Measurements from ENCODE around the gene PRSS36. TPM values are rescaled to one million over a fixed set of nuclear protein-coding genes. Genes with fewer than 3 reads are reported as not detected.

PRSS36 gene
- total and polyA plus RNA-seq, 9 of the 15 experiments (the other 6 are each of a cell fraction or from before 2014, with no cell fraction given), result 0.09 to 1.2 (median 0.54) TPM; not detected in 2

DNA sequence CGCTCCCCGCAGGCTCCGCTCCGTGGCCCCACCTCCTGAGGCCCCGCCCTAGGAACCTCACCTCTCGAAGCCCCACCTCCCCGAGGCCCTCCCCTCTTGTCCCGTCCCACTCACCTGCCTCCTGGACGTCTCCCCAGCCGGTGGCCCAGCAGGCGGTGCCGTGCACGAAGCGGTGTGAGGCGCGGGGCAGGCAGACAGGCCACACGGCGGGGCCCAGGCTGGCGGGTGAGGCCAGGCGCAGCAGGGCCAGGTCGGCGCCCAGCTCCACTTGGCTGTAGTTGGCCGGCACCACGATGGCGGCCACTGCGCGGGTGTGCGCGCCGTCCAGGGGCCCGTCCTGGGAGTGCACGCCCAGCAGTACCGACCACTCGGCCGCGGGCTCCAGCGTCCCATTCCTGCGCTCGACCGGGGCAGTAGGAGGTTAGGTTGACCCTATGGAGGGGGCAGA lies 1.6 kb downstream of the PRSS36 start (continued):
- TF ChIP-seq, protein P1, sequence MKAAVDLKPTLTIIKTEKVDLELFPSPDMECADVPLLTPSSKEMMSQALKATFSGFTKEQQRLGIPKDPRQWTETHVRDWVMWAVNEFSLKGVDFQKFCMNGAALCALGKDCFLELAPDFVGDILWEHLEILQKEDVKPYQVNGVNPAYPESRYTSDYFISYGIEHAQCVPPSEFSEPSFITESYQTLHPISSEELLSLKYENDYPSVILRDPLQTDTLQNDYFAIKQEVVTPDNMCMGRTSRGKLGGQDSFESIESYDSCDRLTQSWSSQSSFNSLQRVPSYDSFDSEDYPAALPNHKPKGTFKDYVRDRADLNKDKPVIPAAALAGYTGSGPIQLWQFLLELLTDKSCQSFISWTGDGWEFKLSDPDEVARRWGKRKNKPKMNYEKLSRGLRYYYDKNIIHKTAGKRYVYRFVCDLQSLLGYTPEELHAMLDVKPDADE (conservative IDR thresholded peaks at IDR 0.05; ENCODE audit: control insufficient read depth, low read depth, low read length), result no peak
- no peak for TF ChIP-seq HOMEZ (CRISPR knock-in tag; IDR thresholded peaks at IDR 0.05)
- TF ChIP-seq, protein P2, sequence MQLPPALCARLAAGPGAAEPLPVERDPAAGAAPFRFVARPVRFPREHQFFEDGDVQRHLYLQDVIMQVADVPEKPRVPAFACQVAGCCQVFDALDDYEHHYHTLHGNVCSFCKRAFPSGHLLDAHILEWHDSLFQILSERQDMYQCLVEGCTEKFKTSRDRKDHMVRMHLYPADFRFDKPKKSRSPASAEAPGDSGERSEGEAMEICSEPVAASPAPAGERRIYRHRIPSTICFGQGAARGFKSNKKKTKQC (CRISPR knock-in tag; IDR thresholded peaks at IDR 0.05), result peak; percentile 28; the same call in 1 of the 2 replicates
- TF ChIP-seq CC2D1A (IDR thresholded peaks at IDR 0.05), result no peak
- no peak for TF ChIP-seq ZNF583 (CRISPR knock-in tag; IDR thresholded peaks at IDR 0.05)
- TF ChIP-seq ZFP36 (IDR thresholded peaks at IDR 0.05; ENCODE audit: low read depth, low read length, partially characterized antibody), result no peak
- TF ChIP-seq ZNF23 (CRISPR knock-in tag; IDR thresholded peaks at IDR 0.05), result no peak
- TF ChIP-seq ZBTB5 (IDR thresholded peaks at IDR 0.05), result no peak
- no peak for TF ChIP-seq KDM2B (CRISPR knock-in tag; IDR thresholded peaks at IDR 0.05)
- no peak for TF ChIP-seq ZNF217 (CRISPR knock-in tag; IDR thresholded peaks at IDR 0.05)
- peak; percentile 76 for TF ChIP-seq NFIC (IDR thresholded peaks at IDR 0.05)
- no peak for TF ChIP-seq CBFA2T2 (conservative IDR thresholded peaks at IDR 0.05)
- no peak for TF ChIP-seq JUNB (CRISPR knock-in tag; conservative IDR thresholded peaks at IDR 0.05)
- no peak for TF ChIP-seq CREM (IDR thresholded peaks at IDR 0.05; ENCODE audit: low read depth)
- no peak for TF ChIP-seq TAL1 (IDR thresholded peaks at IDR 0.05)
- no peak for TF ChIP-seq ZBTB1 (CRISPR knock-in tag; IDR thresholded peaks at IDR 0.05; ENCODE audit: borderline replicate concordance, low read depth)
- no peak for TF ChIP-seq FOSL1 (tag; conservative IDR thresholded peaks at IDR 0.05)
- TF ChIP-seq ZNF717 (CRISPR knock-in tag; IDR thresholded peaks at IDR 0.05), result no peak
- TF ChIP-seq SAFB2 (IDR thresholded peaks at IDR 0.05; ENCODE audit: borderline replicate concordance, low read depth, low read length, severe bottlenecking), result no peak
- no peak for TF ChIP-seq XRCC3 (IDR thresholded peaks at IDR 0.05)
- no peak for TF ChIP-seq PHB2 (IDR thresholded peaks at IDR 0.05; ENCODE audit: low read depth)
- no peak for TF ChIP-seq ASH1L (IDR thresholded peaks at IDR 0.05; ENCODE audit: borderline replicate concordance, low read depth, partially characterized antibody)
- no peak for TF ChIP-seq TCF7L2 (IDR thresholded peaks at IDR 0.05; ENCODE audit: low read depth, low read length)
- TF ChIP-seq CREB1 (IDR thresholded peaks at IDR 0.05), result no peak
- peak; percentile 38; the same call in 1 of the 2 replicates for TF ChIP-seq CREB1 (CRISPR knock-in tag; IDR thresholded peaks at IDR 0.05)

All from K562 (cell line).